Heart right ventricle (tissue), 16 donors: ENCODE data around the gene IGSF22. TPM values are rescaled to one million over a fixed set of nuclear protein-coding genes. Genes with fewer than 3 reads are reported as not detected.

Experiments
- ATAC-seq, 8 donors: fragments of 200-7000 bp; cut with Tn5 transposase; one replicate each; pipeline ENCODE4 v1.9.1; 2020; ENCODE audit warnings: mild to moderate bottlenecking in 8 of 8, moderate library complexity in 8 of 8, moderate number of reproducible peaks in 1 of 8
- DNase-seq, 2 donors: peaks; one replicate each; pipeline ENCODE4 v3.0.0-alpha.2; 2020
- H3K27ac ChIP-seq, 10 donors: fragments of 200-600 bp; sonication (generic) in 2 of 10; one replicate each; pipeline versions ENCODE4 v1.5.0 to v1.8.0; 2020 to 2022; ENCODE audit warnings: mild to moderate bottlenecking in 3 of 10
- H3K27me3 ChIP-seq, 7 donors: fragments of 200-600 bp; one replicate each; pipeline ENCODE4 v1.8.0; 2021 to 2022; ENCODE audit warnings: mild to moderate bottlenecking in 2 of 7
- H3K36me3 ChIP-seq, 9 donors: fragments of 200-600 bp; sonication (generic) in 1 of 9; one replicate each; pipeline versions ENCODE4 v1.5.0 to v1.8.0; 2020 to 2022; ENCODE audit warnings: mild to moderate bottlenecking in 2 of 9
- H3K4me1 ChIP-seq, 9 donors: fragments of 200-600 bp; sonication (generic) in 1 of 9; one replicate each; pipeline versions ENCODE4 v1.5.0 to v1.8.0; 2020 to 2022; ENCODE audit warnings: mild to moderate bottlenecking in 4 of 9
- H3K4me3 ChIP-seq, 10 donors: fragments of 200-600 bp; sonication (generic) in 2 of 10; one replicate each; pipeline versions ENCODE4 v1.5.0 to v1.8.0; 2020 to 2022; ENCODE audit warnings: mild to moderate bottlenecking in 7 of 10, moderate library complexity in 2 of 10
- H3K9me3 ChIP-seq, 11 donors: fragments of 200-600 bp in 10 of 11; sonication (generic) in 2 of 11; one replicate each; pipeline versions ENCODE4 v1.5.0 to v1.8.0; 2013 to 2022; ENCODE audit warnings: mild to moderate bottlenecking in 2 of 11, control low read depth in 1 of 11, moderate library complexity in 1 of 11
- WGBS, 2 donors: extraction: QIAGEN DNeasy Blood & Tissue Kit; methylation state at CpG; one replicate each; pipeline ENCODE4 v1.1.7; 2013; ENCODE audit warnings: inconsistent platforms in 1 of 2; 5-methylcytosine and 5-hydroxymethylcytosine counted together
- intact Hi-C, 10 donors: fragments of 100-400 bp; cut with DNase I; formaldehyde crosslinking; loops; one replicate each; pipeline versions ENCODE4 v1.11.1 to v1.14.2; 2022
- polyA plus RNA-seq, 2 donors: library from polyadenylated mRNA; stranded (reverse); fragments of 200-250 nt; gene quantifications; one replicate each; pipeline ENCODE4 v1.2.3, GENCODE V29; 2013
- total RNA-seq, 10 donors: library from RNA; stranded (reverse); fragmentation: NEBNext Ultra II Directional in 3 of 10; extraction: Animal tissue kit (Norgen Biotek cat#: 25700) in 3 of 10; gene quantifications; one replicate each; pipeline versions ENCODE4 v1.2.1 to v1.2.4, GENCODE V29; 2021 to 2023
- TF ChIP-seq, protein P1 (sequence below), 9 donors: fragments of 200-600 bp; sonication (generic) in 2 of 9; IDR thresholded peaks; one replicate each; pipeline versions ENCODE4 v1.5.0 to v1.8.0; 2021 to 2022; ENCODE audit warnings: antibody characterized with exemption in 9 of 9, mild to moderate bottlenecking in 5 of 9, moderate library complexity in 1 of 9
- donor health status: Arrhythmogenic right ventricular cardiomyopathy.
- donor health status: ischemic (EF 13 %, LVEDD 7.1; RV severe dilation, severe dysfunction).
- donor health status: healthy with polysubstance abuse.
- donor health status: DM: no; HTN: yes; CAD: no.
- donor health status: DM: no; HTN: no; CAD: no.
- donor health status: ischemic (EF 25% LVEDD 6.9; RV normal size, moderate dysfunction).
- donor health status: ischemic (EF 25% LVEDD 5.7; RV mildly dilated, moderate dysfunction).
- donor health status: healthy.
- donor health status: DM: yes; HTN: yes; CAD: no.
- donor health status: Ischemic cardiomyopathy.
- donor health status: ischemic (EF 35%, LVEDD 5.7; RV mildly dilated, moderate dysfunction).
- donor health status: nonischemic (EF 11% LVEDD 7.7; RV severe dilation, severe dysfunction).
- donor health status: DM: yes; HTN: yes; CAD: no.
- donor health status: PGD.
- donor health status: ischemic (EF 29% LVEDD 5.4; RV normal size, mild dysfunction).
- donor health status: nonischemic (EF 23%, LVEDD 6.1; RV moderate dilation, normal function).

Gene IGSF22
- total and polyA plus RNA-seq, 12 donors: 0.18 to 1.3 (median 0.62) TPM; not detected in 1

DNA sequence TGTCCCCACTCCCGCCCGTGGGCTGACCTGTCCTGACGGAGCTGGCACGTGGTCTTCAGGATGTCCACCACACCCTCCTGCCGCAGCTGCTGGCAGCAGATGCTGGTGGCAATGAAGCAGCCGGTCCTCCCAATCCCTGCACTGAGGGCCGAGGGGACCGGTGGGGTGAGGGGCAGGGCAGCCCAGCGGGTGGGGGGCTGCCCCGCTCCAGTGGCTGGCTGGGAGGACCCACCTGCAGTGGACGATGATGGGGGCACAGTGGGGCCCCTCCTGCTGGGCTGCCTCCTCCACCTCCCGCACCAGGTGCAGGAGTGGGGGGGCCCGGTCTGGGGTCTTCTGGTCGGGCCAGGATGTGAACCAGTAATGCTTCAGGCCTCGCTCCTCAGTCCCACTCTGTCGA is 3.4 kb upstream of the IGSF22 start:
- TF ChIP-seq, protein P1, sequence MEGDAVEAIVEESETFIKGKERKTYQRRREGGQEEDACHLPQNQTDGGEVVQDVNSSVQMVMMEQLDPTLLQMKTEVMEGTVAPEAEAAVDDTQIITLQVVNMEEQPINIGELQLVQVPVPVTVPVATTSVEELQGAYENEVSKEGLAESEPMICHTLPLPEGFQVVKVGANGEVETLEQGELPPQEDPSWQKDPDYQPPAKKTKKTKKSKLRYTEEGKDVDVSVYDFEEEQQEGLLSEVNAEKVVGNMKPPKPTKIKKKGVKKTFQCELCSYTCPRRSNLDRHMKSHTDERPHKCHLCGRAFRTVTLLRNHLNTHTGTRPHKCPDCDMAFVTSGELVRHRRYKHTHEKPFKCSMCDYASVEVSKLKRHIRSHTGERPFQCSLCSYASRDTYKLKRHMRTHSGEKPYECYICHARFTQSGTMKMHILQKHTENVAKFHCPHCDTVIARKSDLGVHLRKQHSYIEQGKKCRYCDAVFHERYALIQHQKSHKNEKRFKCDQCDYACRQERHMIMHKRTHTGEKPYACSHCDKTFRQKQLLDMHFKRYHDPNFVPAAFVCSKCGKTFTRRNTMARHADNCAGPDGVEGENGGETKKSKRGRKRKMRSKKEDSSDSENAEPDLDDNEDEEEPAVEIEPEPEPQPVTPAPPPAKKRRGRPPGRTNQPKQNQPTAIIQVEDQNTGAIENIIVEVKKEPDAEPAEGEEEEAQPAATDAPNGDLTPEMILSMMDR (IDR thresholded peaks at IDR 0.05): no peak
- no peak for DNase-seq
- intact Hi-C loops: loop anchor here in 4 of 10 donors (10.0 kb wide), 3 partner anchors 145 to 205 kb away; partner anchors contain the start of genes TSG101 (in 1 of the 4) and UEVLD (in 1 of the 4)
- Histone ChIP-seq H3K27ac (no peak overlapping the region), H3K27me3 (no peaks in the 10 kb centered on the region), H3K4me3 (no peak overlapping the region), H3K4me1 (peaks cover 0 to 8% (median 0%) of the 10 kb centered on the region in 9 donors), H3K9me3 (no peaks in the 10 kb centered on the region), H3K36me3 (peaks cover 0 to 4% (median 0%) of the 10 kb centered on the region in 9 donors)
- 84 to 87% methylated on average over 16 of the region's 16 CpGs for WGBS, 2 donors
- no peak for ATAC-seq

DNA sequence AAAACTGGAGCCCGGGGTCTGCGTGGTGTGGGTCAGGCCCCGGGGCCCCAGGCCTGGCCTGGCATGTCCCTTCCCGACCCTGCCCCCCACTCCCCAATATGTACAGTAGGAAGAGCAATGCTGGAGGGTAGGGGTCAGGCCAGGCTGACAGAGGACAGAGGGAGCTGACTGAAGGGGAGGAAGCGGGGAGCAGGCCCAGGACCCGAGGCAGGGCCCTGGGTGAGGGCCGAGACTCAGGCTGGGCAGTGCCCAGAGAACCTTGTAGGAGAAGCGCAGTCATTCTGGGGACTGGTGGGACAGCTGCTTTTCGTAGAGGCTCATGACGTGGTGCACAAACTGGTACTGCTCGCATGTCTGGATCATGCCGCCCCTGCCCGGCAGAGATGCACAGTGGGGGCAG is 2.7 kb upstream of the IGSF22 start:
- WGBS, 2 donors: 93 to 94% methylated on average over 13 of the region's 13 CpGs
- Histone ChIP-seq H3K36me3 (peaks cover 0 to 4% (median 0%) of the 10 kb centered on the region in 9 donors), H3K4me1 (peaks cover 0 to 8% (median 0%) of the 10 kb centered on the region in 9 donors), H3K27ac (no peak overlapping the region), H3K27me3 (no peaks in the 10 kb centered on the region), H3K9me3 (no peaks in the 10 kb centered on the region), H3K4me3 (no peak overlapping the region)
- intact Hi-C loops: loop anchor here in 4 of 10 donors (10.0 kb wide), 3 partner anchors 144 to 204 kb away; partner anchors contain the start of genes TSG101 (in 1 of the 4) and UEVLD (in 1 of the 4)
- ATAC-seq (no peak), DNase-seq (no peak)
- TF ChIP-seq, protein P1 (IDR thresholded peaks at IDR 0.05): no peak

DNA sequence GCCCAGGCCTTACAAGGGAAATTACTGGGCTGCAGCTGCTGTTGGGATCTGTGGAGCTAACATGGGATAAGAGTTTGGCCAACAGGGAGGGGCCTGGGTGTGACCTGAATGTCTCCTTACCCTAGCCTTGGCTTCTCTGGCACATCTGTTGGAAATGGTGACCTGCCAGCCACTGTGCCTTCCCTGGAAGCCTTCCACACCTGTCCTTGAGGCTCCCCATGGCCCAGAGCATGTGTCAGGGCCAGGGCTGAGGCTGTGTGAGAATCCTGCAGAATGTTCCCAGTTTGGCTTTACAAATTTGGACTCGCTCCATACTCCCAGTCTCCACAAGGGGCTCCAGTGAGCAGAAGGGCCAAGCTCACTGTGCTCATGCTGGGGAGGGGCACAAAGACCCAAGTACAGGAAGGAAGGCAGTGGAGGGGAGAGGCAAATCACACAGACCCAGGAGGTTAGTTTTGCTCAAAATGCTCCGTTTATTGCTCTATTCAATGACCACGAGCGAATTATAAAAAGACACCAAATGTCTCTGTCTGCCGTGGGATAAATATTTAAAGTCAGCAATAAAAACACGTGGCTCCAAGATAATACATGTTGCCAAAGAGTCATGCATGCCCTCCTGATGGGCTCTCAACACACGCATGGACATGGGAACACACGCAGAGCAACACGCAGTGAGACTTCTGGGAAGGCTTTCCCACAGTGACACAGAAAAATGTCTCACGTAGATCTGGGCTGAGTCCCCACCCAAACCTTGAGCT is 1.7 kb upstream of the IGSF22 start:
- WGBS, 2 donors: 48 to 50% methylated on average over 10 of the region's 10 CpGs
- Histone ChIP-seq H3K4me1 (peaks cover 0 to 8% (median 0%) of the 10 kb centered on the region in 9 donors), H3K4me3 (no peak overlapping the region), H3K27me3 (no peaks in the 10 kb centered on the region), H3K27ac (no peak overlapping the region), H3K36me3 (no peaks in the 10 kb centered on the region), H3K9me3 (no peaks in the 10 kb centered on the region)
- TF ChIP-seq, protein P1 (IDR thresholded peaks at IDR 0.05): peak; percentile 54 to 84 (median 75)
- DNase-seq (peak in 1 of 2 donors; percentile 31), ATAC-seq (peak in 6 of 8 donors; percentile 24 to 66 (median 42))
- intact Hi-C loops: loop anchor here in 4 of 10 donors (10.0 kb wide), 3 partner anchors 143 to 203 kb away; partner anchors contain the start of genes TSG101 (in 1 of the 4) and UEVLD (in 1 of the 4)

DNA sequence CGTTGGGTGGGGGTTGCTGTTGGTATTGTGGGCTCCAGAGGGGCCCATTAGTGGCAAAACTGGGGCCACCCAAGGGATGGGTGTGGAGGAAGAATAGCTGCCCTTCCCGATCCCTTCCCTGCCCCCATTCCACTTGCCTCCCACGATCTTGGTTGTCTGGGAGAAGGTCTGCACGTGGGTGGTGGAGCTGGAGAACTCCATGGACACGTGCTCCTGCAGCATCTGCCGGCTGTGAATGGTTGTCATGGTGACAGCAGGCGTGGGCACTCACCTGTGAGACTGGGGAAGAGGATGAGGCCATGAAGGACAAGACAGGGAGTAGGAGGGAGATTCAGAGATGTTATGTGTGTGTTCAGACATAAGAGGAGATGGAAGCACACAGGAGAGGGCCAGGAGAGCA is 2.0 kb downstream of the IGSF22 start:
- peaks cover 0 to 26% (median 10%) of the 10 kb centered on the region in 9 donors for H3K4me1 ChIP-seq
- TF ChIP-seq, protein P1 (IDR thresholded peaks at IDR 0.05): no peak
- DNase-seq: no peak
- intact Hi-C loops: loop anchor here in 6 of 10 donors (5.0 to 10.0 kb wide), 5 partner anchors 87 to 327 kb away; partner anchors contain the start of genes TSG101 (in 1 of the 6) and UEVLD (in 1 of the 6)
- H3K36me3 ChIP-seq: no peaks in the 10 kb centered on the region
- H3K4me3 ChIP-seq: no peak overlapping the region
- H3K27me3 ChIP-seq: no peaks in the 10 kb centered on the region
- no peak for ATAC-seq
- H3K27ac ChIP-seq: no peak overlapping the region
- H3K9me3 ChIP-seq: no peaks in the 10 kb centered on the region
- WGBS, 2 donors: 51 to 52% methylated on average over 7 of the region's 7 CpGs
